OCI-LY7 (cell line): ENCODE results near the gene PDGFB.

Source experiments
- CTCF ChIP-seq: fragments of 200-600 bp; sonication (generic); conservative IDR thresholded peaks from 2 replicates; pipeline ENCODE4 v1.5.1; 2014; ENCODE audit warnings: mild to moderate bottlenecking, antibody characterized with exemption, low read length, moderate library complexity, mixed read lengths
- EZH2phosphoT487 ChIP-seq: fragments of 200-600 bp; sonication (generic); IDR thresholded peaks from 2 replicates; pipeline ENCODE4 v1.6.1; 2018; ENCODE audit warnings: low read depth, borderline replicate concordance, mild to moderate bottlenecking, mixed run types, antibody characterized with exemption, low read length, moderate library complexity, mixed read lengths

- no peak for TF ChIP-seq CTCF
- no peak for TF ChIP-seq EZH2phosphoT487
Measured at GRCh38 chr22:39252461-39253434, 8.0 kb upstream of the PDGFB start.
